H1 (cell line): ENCODE measurements around the gene DAZAP1. TPM values are rescaled to one million over a fixed set of nuclear protein-coding genes. Genes with fewer than 3 reads are reported as not detected.

Experiments used
- CTCF ChIA-PET: fragments of 300-600 bp; sonication (Branson Sonifier 250); formaldehyde crosslinking; loops from one replicate; lab custom pipeline; 2021; ENCODE audit not compliant: partially characterized antibody; lab: Charles Lee
- POLR2A ChIA-PET: fragments of 300-600 bp; sonication (Branson Sonifier 250); formaldehyde crosslinking; loops from one replicate; lab custom pipeline; 2021; ENCODE audit warnings: inconsistent platforms; ENCODE audit not compliant: partially characterized antibody; lab: Charles Lee
- DNase-seq, 2 experiments: peaks; one replicate each; pipeline versions ENCODE4 v3.0.0 to v3.0.0-alpha.2; 2010 to 2022; ENCODE audit warnings: low spot score in 2 of 2, low read depth in 1 of 2, mixed read lengths in 1 of 2
- FAIRE-seq: peaks from 2 replicates; lab custom pipeline; 2011; peaks lifted over from hg19 to GRCh38; lab: Jason Lieb, UNC
- H2AFZ ChIP-seq: 2 replicates; pipeline ENCODE4 v1.8.1; 2012; ENCODE audit warnings: low read length, inconsistent platforms
- H2AK5ac ChIP-seq: 2 replicates; pipeline ENCODE4 v1.6.1; 2013; ENCODE audit warnings: low read depth, low read length
- H2BK120ac ChIP-seq: replicated peaks from 2 replicates; pipeline ENCODE3; 2013; ENCODE audit warnings: low read depth, low read length, inconsistent platforms
- H2BK12ac ChIP-seq: 2 replicates; pipeline ENCODE4 v1.6.1; 2013; ENCODE audit warnings: low read depth, low read length
- H2BK15ac ChIP-seq: 2 replicates; pipeline ENCODE4 v1.6.1; 2013; ENCODE audit warnings: low read length
- H2BK20ac ChIP-seq: 2 replicates; pipeline ENCODE4 v1.6.1; 2013; ENCODE audit warnings: low read length
- H2BK5ac ChIP-seq: 2 replicates; pipeline ENCODE4 v1.6.1; 2013; ENCODE audit warnings: low read depth, low read length
- H3K14ac ChIP-seq: 2 replicates; pipeline ENCODE4 v1.6.1; 2013; ENCODE audit warnings: inconsistent platforms; ENCODE audit not compliant: insufficient read length
- H3K18ac ChIP-seq: 2 replicates; pipeline ENCODE4 v1.6.1; 2013; ENCODE audit warnings: low read length; ENCODE audit errors: extremely low read depth
- H3K23ac ChIP-seq: 2 replicates; pipeline ENCODE4 v1.6.1; 2013; ENCODE audit warnings: inconsistent platforms; ENCODE audit not compliant: insufficient read length
- H3K23me2 ChIP-seq: 2 replicates; pipeline ENCODE4 v1.6.1; 2013; ENCODE audit warnings: low read depth, low read length
- H3K27ac ChIP-seq: 2 replicates; pipeline ENCODE4 v1.6.1; 2011; ENCODE audit warnings: low read depth, low read length, inconsistent platforms
- H3K27me3 ChIP-seq, 4 experiments: replicated peaks in 1 of 4; 1 replicate in 1 of 4; 2 replicates in 3 of 4; pipeline versions ENCODE4 v1.6.1 to v1.8.1; 2011 to 2013; ENCODE audit warnings: low read length in 3 of 4, mild to moderate bottlenecking in 3 of 4, inconsistent platforms in 2 of 4, mixed read lengths in 2 of 4, moderate library complexity in 1 of 4; ENCODE audit not compliant: control insufficient read depth in 3 of 4, insufficient read depth in 3 of 4; ENCODE audit errors: extremely low read depth in 1 of 4
- H3K36me3 ChIP-seq, 4 experiments: 2 replicates each; pipeline versions ENCODE4 v1.6.1 to v1.8.1; 2011 to 2013; ENCODE audit warnings: mild to moderate bottlenecking in 4 of 4, low read length in 3 of 4, moderate library complexity in 2 of 4, control low read depth in 1 of 4, inconsistent platforms in 1 of 4; ENCODE audit not compliant: insufficient read depth in 4 of 4, control insufficient read depth in 2 of 4
- H3K4ac ChIP-seq: replicated peaks from 2 replicates; pipeline ENCODE3; 2013; ENCODE audit warnings: low read length, low read depth, mixed read lengths, inconsistent platforms; ENCODE audit not compliant: insufficient read length
- H3K4me1 ChIP-seq, 4 experiments: replicated peaks in 1 of 4; 1 replicate in 1 of 4; 2 replicates in 3 of 4; pipeline versions ENCODE4 v1.6.1 to v1.8.1; 2011 to 2013; ENCODE audit warnings: low read length in 3 of 4, inconsistent platforms in 2 of 4, mixed read lengths in 1 of 4; ENCODE audit not compliant: insufficient read depth in 4 of 4, control insufficient read depth in 3 of 4
- H3K4me2 ChIP-seq, 2 experiments: 2 replicates each; pipeline versions ENCODE4 v1.6.1 to v1.8.1; 2011 to 2013; ENCODE audit warnings: low read depth in 2 of 2, low read length in 2 of 2, control low read depth in 1 of 2, inconsistent platforms in 1 of 2, mild to moderate bottlenecking in 1 of 2; ENCODE audit not compliant: insufficient read depth in 1 of 2
- H3K4me3 ChIP-seq, 4 experiments: fragments of 200-600, 300-600 bp in 1 of 4; sonication (generic), shearing (Covaris generic), sonication (Bioruptor Twin) in 1 of 4; 2 replicates each; pipeline versions ENCODE4 v1.5.1 to v1.8.1; 2011 to 2016; ENCODE audit warnings: low read length in 4 of 4, low read depth in 3 of 4, control low read depth in 2 of 4, inconsistent platforms in 2 of 4, mild to moderate bottlenecking in 2 of 4, mixed read lengths in 1 of 4, moderate library complexity in 1 of 4; ENCODE audit not compliant: insufficient read depth in 2 of 4; ENCODE audit errors: extremely low read depth in 1 of 4
- H3K56ac ChIP-seq: replicated peaks from 2 replicates; pipeline ENCODE3; 2013; ENCODE audit warnings: low read depth, mild to moderate bottlenecking, mixed read lengths, low read length, inconsistent platforms; ENCODE audit not compliant: insufficient read length
- H3K79me1 ChIP-seq: 2 replicates; pipeline ENCODE4 v1.6.1; 2013; ENCODE audit warnings: low read depth, low read length, control low read depth
- H3K79me2 ChIP-seq, 2 experiments: 2 replicates each; pipeline versions ENCODE4 v1.6.1 to v1.8.1; 2012 to 2013; ENCODE audit warnings: low read length in 2 of 2, mild to moderate bottlenecking in 2 of 2, inconsistent platforms in 1 of 2; ENCODE audit not compliant: insufficient read depth in 2 of 2, control insufficient read depth in 1 of 2
- H3K9ac ChIP-seq, 4 experiments: replicated peaks in 1 of 4; 1 replicate in 1 of 4; 2 replicates in 3 of 4; pipeline versions ENCODE4 v1.6.1 to v1.8.1; 2011 to 2013; ENCODE audit warnings: low read depth in 3 of 4, low read length in 3 of 4, control low read depth in 2 of 4, mild to moderate bottlenecking in 2 of 4, moderate library complexity in 2 of 4, inconsistent platforms in 1 of 4; ENCODE audit errors: extremely low read depth in 1 of 4
- H3K9me3 ChIP-seq, 2 experiments: 2 replicates each; pipeline versions ENCODE4 v1.6.1 to v1.8.1; 2012 to 2013; ENCODE audit warnings: mild to moderate bottlenecking in 2 of 2, moderate library complexity in 2 of 2, control low read depth in 1 of 2, inconsistent platforms in 1 of 2, low read depth in 1 of 2, low read length in 1 of 2, mixed read lengths in 1 of 2; ENCODE audit not compliant: insufficient read depth in 2 of 2
- H4K20me1 ChIP-seq, 2 experiments: replicated peaks in 1 of 2; 2 replicates each; pipeline versions ENCODE3 to v1.8.1; 2011 to 2013; ENCODE audit warnings: inconsistent platforms in 2 of 2, low read length in 2 of 2, mild to moderate bottlenecking in 1 of 2; ENCODE audit not compliant: insufficient read depth in 2 of 2, control insufficient read depth in 1 of 2
- H4K5ac ChIP-seq: 2 replicates; pipeline ENCODE4 v1.6.1; 2013; ENCODE audit warnings: low read length, low read depth, mixed read lengths, inconsistent platforms; ENCODE audit not compliant: insufficient read length
- H4K8ac ChIP-seq: 2 replicates; pipeline ENCODE4 v1.8.0; 2013; ENCODE audit warnings: mild to moderate bottlenecking, moderate library complexity, low read length, inconsistent platforms; ENCODE audit not compliant: insufficient read depth; ENCODE audit errors: extremely low read depth
- H4K91ac ChIP-seq: replicated peaks from 2 replicates; pipeline ENCODE3; 2013; ENCODE audit warnings: low read length, mixed read lengths, inconsistent platforms; ENCODE audit not compliant: insufficient read length
- ATF2 ChIP-seq: IDR thresholded peaks from 2 replicates; pipeline ENCODE4 v1.6.1; 2012; ENCODE audit warnings: low read length, inconsistent platforms
- CEBPB ChIP-seq: IDR thresholded peaks from 2 replicates; pipeline ENCODE4 v1.6.1; 2012; ENCODE audit warnings: low read depth, low read length
- FOSL1 ChIP-seq: IDR thresholded peaks from 2 replicates; pipeline ENCODE4 v1.6.1; 2011; ENCODE audit warnings: mild to moderate bottlenecking, low read depth, low read length, moderate library complexity; ENCODE audit not compliant: insufficient read depth
- KDM5A ChIP-seq: fragments of 200-600 bp; IDR thresholded peaks from 2 replicates; pipeline ENCODE4 v1.7.1; 2012; ENCODE audit warnings: mild to moderate bottlenecking, low read length, inconsistent platforms, mixed read lengths
- MAFK ChIP-seq: IDR thresholded peaks from 2 replicates; pipeline ENCODE4 v1.6.1; 2012; ENCODE audit warnings: low read depth, mild to moderate bottlenecking, improper control_type of control experiment, low read length
- SP4 ChIP-seq: IDR thresholded peaks from 2 replicates; pipeline ENCODE4 v1.6.1; 2012; ENCODE audit warnings: low read length, inconsistent platforms
- TBP ChIP-seq: IDR thresholded peaks from 2 replicates; pipeline ENCODE4 v1.6.1; 2011; ENCODE audit warnings: low read depth, low read length, improper control_type of control experiment
- TEAD4 ChIP-seq: IDR thresholded peaks from 2 replicates; pipeline ENCODE4 v1.6.1; 2012; ENCODE audit warnings: low read depth, low read length, inconsistent platforms, mixed read lengths
- ZNF274 ChIP-seq: IDR thresholded peaks from 2 replicates; pipeline ENCODE4 v1.7.0; 2012; ENCODE audit warnings: low read length, borderline replicate concordance; ENCODE audit errors: extremely low read depth
- WGBS, 2 experiments: shearing (Covaris generic) in 1 of 2; methylation state at CpG; one replicate each; pipeline versions ENCODE4 v1.1.6 to v1.1.7; 2013 to 2015; ENCODE audit warnings: low lambda C conversion rate in 2 of 2, mixed read lengths in 2 of 2, inconsistent platforms in 1 of 2, low coverage in 1 of 2, missing lambda C conversion rate in 1 of 2; ENCODE audit not compliant: insufficient replicate concordance in 2 of 2, insufficient coverage in 1 of 2, insufficient read length in 1 of 2; ENCODE audit errors: extremely low coverage in 1 of 2, missing lambda C conversion rate in 1 of 2; 5-methylcytosine and 5-hydroxymethylcytosine counted together
- polyA plus RNA-seq, 7 experiments: library from polyadenylated mRNA; depleted of rRNA in 3 of 7; stranded (reverse) in 5 of 7; unstranded in 2 of 7; fragments of >200 nt in 5 of 7; fragments of 200-250 nt in 2 of 7; gene quantifications; 1 replicate in 5 of 7; 2 replicates in 1 of 7; 4 replicates in 1 of 7; pipeline versions ENCODE4 v1.2.1 to v1.2.3, GENCODE V29; 2011 to 2013; ENCODE audit warnings: missing spikeins in 2 of 7, mixed read lengths in 2 of 7
- total RNA-seq: library from RNA; stranded (reverse); fragmentation: NEBNext Ultra II Directional; extraction: Animal tissue kit (Norgen Biotek cat#: 25700); gene quantifications from 2 replicates; pipeline ENCODE4 v1.2.1, GENCODE V29; 2021
- TF ChIP-seq, protein P1 (sequence below): IDR thresholded peaks from 2 replicates; pipeline ENCODE4 v1.6.1; 2011; ENCODE audit warnings: low read depth, mild to moderate bottlenecking, low read length; ENCODE audit not compliant: insufficient read depth

Gene DAZAP1
- total and polyA plus RNA-seq, 2 of the 8 experiments (the other 6 are each of a cell fraction or from before 2014, with no cell fraction given), result 79.6 to 341 TPM

DNA sequence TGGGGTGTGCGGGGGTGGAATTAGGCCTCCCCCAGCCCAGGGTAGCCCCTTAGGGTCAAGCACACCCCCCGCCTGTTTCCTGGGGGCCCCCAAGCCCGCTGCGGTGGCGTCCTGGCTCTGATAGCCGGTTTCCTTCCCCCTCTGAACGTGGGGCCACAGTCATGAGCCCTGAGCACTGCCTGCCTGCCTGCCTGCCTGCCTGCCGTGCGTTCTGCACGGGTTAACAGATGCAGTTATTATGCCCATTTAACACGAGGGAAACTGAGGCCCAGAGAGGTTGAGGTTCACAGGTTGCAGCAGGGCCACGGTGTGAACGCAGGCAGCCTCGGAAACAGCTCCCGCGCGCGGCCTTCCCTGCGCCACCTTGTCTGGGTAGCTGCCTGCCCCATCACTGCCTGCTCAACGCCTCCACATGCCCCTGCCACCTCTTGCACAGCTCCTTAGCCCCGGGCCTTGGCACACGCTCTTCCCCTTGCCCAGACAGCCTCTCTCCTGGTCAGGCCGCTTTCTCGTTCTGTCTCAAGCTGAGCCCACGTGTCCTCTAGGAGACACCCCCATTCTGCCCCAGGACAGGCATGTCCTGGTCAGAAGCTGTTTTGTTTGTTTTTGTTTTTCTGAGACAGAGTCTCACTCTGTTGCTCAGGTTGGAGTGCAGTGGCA is 4.8 kb upstream of the DAZAP1 start:
- peak overlapping the region; percentile 44; the same call in 1 of the 2 replicates for H2BK12ac ChIP-seq
- no peaks in the 10 kb centered on the region for H3K79me2 ChIP-seq
- no peak overlapping the region for H3K27ac ChIP-seq
- no peaks in the 10 kb centered on the region for H3K36me3 ChIP-seq
- H2BK15ac ChIP-seq, result peak overlapping the region; percentile 83; the same call in 1 of the 2 replicates
- H2AK5ac ChIP-seq, result peak overlapping the region; percentile 86; the same call in 1 of the 2 replicates
- H3K4me1 ChIP-seq, result peaks cover 2 to 8% (median 4%) of the 10 kb centered on the region in 4 experiments; a peak in 6 of 7 replicates
- POLR2A ChIA-PET, result interaction anchor here (0.8 to 3.3 kb wide), 10 partner anchors 8 to 133 kb away, joined by 3 to 19 read pairs (median 4); partner anchors contain the start of genes CIRBP and NDUFS7
- no peak overlapping the region for H2BK120ac ChIP-seq
- H3K27me3 ChIP-seq, result peaks cover 0 to 2% (median 0%) of the 10 kb centered on the region in 4 experiments; a peak in 2 of 7 replicates
- H4K8ac ChIP-seq, result no peak overlapping the region; the same call in 1 of the 2 replicates
- no peak overlapping the region; a peak in 1 of 4 replicates for H3K4me2 ChIP-seq
- DNase-seq (no peak), FAIRE-seq (no peak)
- no peak overlapping the region for H3K23ac ChIP-seq
- peaks cover 0 to 2% of the 10 kb centered on the region in 2 experiments for H4K20me1 ChIP-seq
- no peak overlapping the region for H3K14ac ChIP-seq
- no peak overlapping the region for H4K5ac ChIP-seq
- peaks cover 3% of the 10 kb centered on the region; the same call in 1 of the 2 replicates for H3K23me2 ChIP-seq
- no peak overlapping the region for H3K4me3 ChIP-seq
- H3K56ac ChIP-seq, result no peak overlapping the region
- no peak overlapping the region for H3K9ac ChIP-seq
- WGBS, 2 experiments, result 88% methylated on average over 22 of the region's 25 CpGs; no CpG with 5 or more reads in 1 of the 2 experiments
- H4K91ac ChIP-seq, result no peak overlapping the region
- no peak overlapping the region for H2AFZ ChIP-seq
- H3K4ac ChIP-seq, result no peak overlapping the region
- H3K79me1 ChIP-seq, result no peaks in the 10 kb centered on the region; the same call in 1 of the 2 replicates
- peak overlapping the region; percentile 48 for H3K18ac ChIP-seq
- H2BK5ac ChIP-seq, result 0 out of 2 replicates have a peak overlapping the region, but pooled peaks have one; percentile 5
- H2BK20ac ChIP-seq, result no peak overlapping the region
- CTCF ChIA-PET, result interaction anchor here (0.7 to 1.9 kb wide), 7 partner anchors 8 to 122 kb away, joined by 3 to 10 read pairs (median 3); no protein-coding TSS in a partner anchor
- no peaks in the 10 kb centered on the region for H3K9me3 ChIP-seq
- TF ChIP-seq ATF2 (no peak), TBP (no peak), MAFK (no peak), FOSL1 (no peak), CEBPB (no peak), SP4 (no peak), TEAD4 (no peak), KDM5A (no peak), ZNF274 (no peak)
- TF ChIP-seq, protein P1, sequence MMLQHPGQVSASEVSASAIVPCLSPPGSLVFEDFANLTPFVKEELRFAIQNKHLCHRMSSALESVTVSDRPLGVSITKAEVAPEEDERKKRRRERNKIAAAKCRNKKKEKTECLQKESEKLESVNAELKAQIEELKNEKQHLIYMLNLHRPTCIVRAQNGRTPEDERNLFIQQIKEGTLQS, result no peak
